ENCODE results near the gene AURKA. TPM values are rescaled to one million over a fixed set of nuclear protein-coding genes. Genes with fewer than 3 reads are reported as not detected.

The AURKA gene
- total RNA-seq, 1 donor from 2014 or later, result 14.3 TPM

- no peak for DNase-seq (ENCODE audit: low spot score)
- Mint-ChIP-seq H3K4me3 (ENCODE audit: unreplicated experiment) (no peak overlapping the region), H3K9me3 (ENCODE audit: unreplicated experiment) (no peaks in the 10 kb centered on the region), H3K27me3 (ENCODE audit: unreplicated experiment) (peaks cover 1% of the 10 kb centered on the region), H3K27ac (ENCODE audit: unreplicated experiment) (no peak overlapping the region), H3K4me1 (ENCODE audit: unreplicated experiment) (peaks cover 29% of the 10 kb centered on the region), H3K36me3 (ENCODE audit: low read depth, unreplicated experiment) (no peaks in the 10 kb centered on the region)
- no peak for TF ChIP-seq CTCF (IDR thresholded peaks at IDR 0.05; ENCODE audit: unreplicated experiment)
Measured at GRCh38 chr20:56423886-56424285, 31.9 kb upstream of the AURKA start.

- no peak for DNase-seq (ENCODE audit: low spot score)
- TF ChIP-seq CTCF (IDR thresholded peaks at IDR 0.05; ENCODE audit: unreplicated experiment), result no peak
- H3K9me3 Mint-ChIP-seq (ENCODE audit: unreplicated experiment), result no peaks in the 10 kb centered on the region
- H3K27ac Mint-ChIP-seq (ENCODE audit: unreplicated experiment), result no peak overlapping the region
- H3K4me3 Mint-ChIP-seq (ENCODE audit: unreplicated experiment), result no peak overlapping the region
- H3K27me3 Mint-ChIP-seq (ENCODE audit: unreplicated experiment), result peaks cover 1% of the 10 kb centered on the region
- H3K4me1 Mint-ChIP-seq (ENCODE audit: unreplicated experiment), result peaks cover 34% of the 10 kb centered on the region
- no peaks in the 10 kb centered on the region for H3K36me3 Mint-ChIP-seq (ENCODE audit: low read depth, unreplicated experiment)
Measured at GRCh38 chr20:56423211-56423610, 31.2 kb upstream of the AURKA start.

GRCh38 chr20:56422824-56423189 is 30.8 kb upstream of the AURKA start:
- no peak for DNase-seq (ENCODE audit: low spot score)
- Mint-ChIP-seq H3K4me3 (ENCODE audit: unreplicated experiment) (no peak overlapping the region), H3K27ac (ENCODE audit: unreplicated experiment) (no peak overlapping the region), H3K4me1 (ENCODE audit: unreplicated experiment) (peaks cover 35% of the 10 kb centered on the region), H3K27me3 (ENCODE audit: unreplicated experiment) (peaks cover 1% of the 10 kb centered on the region), H3K36me3 (ENCODE audit: low read depth, unreplicated experiment) (no peaks in the 10 kb centered on the region), H3K9me3 (ENCODE audit: unreplicated experiment) (no peaks in the 10 kb centered on the region)
- no peak for TF ChIP-seq CTCF (IDR thresholded peaks at IDR 0.05; ENCODE audit: unreplicated experiment)

GRCh38 chr20:56422076-56422823 is 30.2 kb upstream of the AURKA start:
- Mint-ChIP-seq H3K27ac (ENCODE audit: unreplicated experiment) (no peak overlapping the region), H3K4me3 (ENCODE audit: unreplicated experiment) (no peak overlapping the region), H3K4me1 (ENCODE audit: unreplicated experiment) (peaks cover 38% of the 10 kb centered on the region), H3K36me3 (ENCODE audit: low read depth, unreplicated experiment) (no peaks in the 10 kb centered on the region), H3K27me3 (ENCODE audit: unreplicated experiment) (peaks cover 2% of the 10 kb centered on the region), H3K9me3 (ENCODE audit: unreplicated experiment) (no peaks in the 10 kb centered on the region)
- TF ChIP-seq CTCF (IDR thresholded peaks at IDR 0.05; ENCODE audit: unreplicated experiment), result no peak
- no peak for DNase-seq (ENCODE audit: low spot score)

GRCh38 chr20:56420940-56421688 is 29.1 kb upstream of the AURKA start:
- Mint-ChIP-seq H3K27ac (ENCODE audit: unreplicated experiment) (no peak overlapping the region), H3K36me3 (ENCODE audit: low read depth, unreplicated experiment) (no peaks in the 10 kb centered on the region), H3K4me1 (ENCODE audit: unreplicated experiment) (peaks cover 39% of the 10 kb centered on the region), H3K4me3 (ENCODE audit: unreplicated experiment) (no peak overlapping the region), H3K9me3 (ENCODE audit: unreplicated experiment) (no peaks in the 10 kb centered on the region), H3K27me3 (ENCODE audit: unreplicated experiment) (peaks cover 4% of the 10 kb centered on the region)
- no peak for TF ChIP-seq CTCF (IDR thresholded peaks at IDR 0.05; ENCODE audit: unreplicated experiment)
- DNase-seq (ENCODE audit: low spot score), result no peak

Measured in endothelial cell (in vitro differentiated cells).